Parathyroid adenoma (tissue), 2 donors: ENCODE results near the gene EGFL6.
A peak's percentile ranks its signal among the peaks of the same experiment; 100 is the strongest.

ENCODE experiments used
- H2AFZ ChIP-seq: fragments of 300-600 bp; sonication (generic); one replicate; pipeline ENCODE4 v1.7.0; 2017; ENCODE audit warnings: antibody characterized with exemption, mild to moderate bottlenecking
- H3K27ac ChIP-seq: fragments of 300-600 bp; sonication (generic); one replicate; pipeline ENCODE4 v1.7.0; 2017
- H3K27me3 ChIP-seq: fragments of 300-600 bp; sonication (generic); one replicate; pipeline ENCODE4 v1.7.0; 2017; ENCODE audit warnings: low read length; ENCODE audit not compliant: control insufficient read depth, insufficient read depth
- H3K36me3 ChIP-seq: fragments of 300-600 bp; sonication (generic); one replicate; pipeline ENCODE4 v1.7.0; 2017; ENCODE audit warnings: low read length; ENCODE audit not compliant: control insufficient read depth, insufficient read depth
- H3K4me1 ChIP-seq: fragments of 300-600 bp; sonication (generic); one replicate; pipeline ENCODE4 v1.7.0; 2017; ENCODE audit warnings: control low read depth
- H3K4me2 ChIP-seq: fragments of 300-600 bp; sonication (generic); one replicate; pipeline ENCODE4 v1.7.0; 2017; ENCODE audit warnings: low read length
- H3K4me3 ChIP-seq: fragments of 300-600 bp; sonication (generic); one replicate; pipeline ENCODE4 v1.7.0; 2017; ENCODE audit warnings: low read depth, low read length
- H3K79me2 ChIP-seq: fragments of 300-600 bp; sonication (generic); one replicate; pipeline ENCODE4 v1.7.0; 2017; ENCODE audit warnings: control low read depth
- H3K9ac ChIP-seq: fragments of 300-600 bp; sonication (generic); one replicate; pipeline ENCODE4 v1.7.0; 2017; ENCODE audit warnings: mild to moderate bottlenecking
- H3K9me3 ChIP-seq: fragments of 300-600 bp; sonication (generic); one replicate; pipeline ENCODE4 v1.7.0; 2017; ENCODE audit warnings: low read length; ENCODE audit not compliant: control insufficient read depth
- TF ChIP-seq, protein P1 (sequence below): fragments of 300-600 bp; sonication (generic); IDR thresholded peaks from one replicate; pipeline ENCODE4 v1.7.0; 2017; ENCODE audit warnings: antibody characterized with exemption, mild to moderate bottlenecking
- donor health status: primary hyperparathyroidism.

The EGFL6 gene

DNA sequence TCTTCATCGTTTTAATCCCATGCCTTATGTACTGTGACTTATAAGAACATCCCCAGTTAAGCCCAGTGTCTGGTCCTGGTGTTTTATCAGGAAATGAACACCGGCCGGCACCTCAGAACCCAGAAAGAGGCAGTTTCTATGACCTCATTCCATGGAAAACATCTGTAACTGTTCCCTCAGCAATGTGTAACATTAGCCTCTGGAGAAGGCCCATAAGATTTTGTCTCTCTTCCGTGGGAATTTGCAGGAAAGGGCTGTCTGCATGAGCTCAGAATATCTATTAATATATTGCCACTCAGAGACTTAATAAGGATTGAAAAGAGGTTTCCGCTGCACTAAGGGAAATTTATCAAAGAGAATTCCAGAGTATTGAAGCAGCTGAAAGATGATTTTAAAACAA is 80.4 kb downstream of the EGFL6 start:
- Histone ChIP-seq H3K36me3 (no peaks in the 10 kb centered on the region), H3K79me2 (no peaks in the 10 kb centered on the region), H3K27me3 (no peaks in the 10 kb centered on the region), H3K9me3 (no peaks in the 10 kb centered on the region), H2AFZ (no peak overlapping the region), H3K27ac (no peak overlapping the region), H3K9ac (no peak overlapping the region), H3K4me1 (peaks cover 4% of the 10 kb centered on the region), H3K4me3 (no peak overlapping the region), H3K4me2 (no peak overlapping the region)
- TF ChIP-seq, protein P1, sequence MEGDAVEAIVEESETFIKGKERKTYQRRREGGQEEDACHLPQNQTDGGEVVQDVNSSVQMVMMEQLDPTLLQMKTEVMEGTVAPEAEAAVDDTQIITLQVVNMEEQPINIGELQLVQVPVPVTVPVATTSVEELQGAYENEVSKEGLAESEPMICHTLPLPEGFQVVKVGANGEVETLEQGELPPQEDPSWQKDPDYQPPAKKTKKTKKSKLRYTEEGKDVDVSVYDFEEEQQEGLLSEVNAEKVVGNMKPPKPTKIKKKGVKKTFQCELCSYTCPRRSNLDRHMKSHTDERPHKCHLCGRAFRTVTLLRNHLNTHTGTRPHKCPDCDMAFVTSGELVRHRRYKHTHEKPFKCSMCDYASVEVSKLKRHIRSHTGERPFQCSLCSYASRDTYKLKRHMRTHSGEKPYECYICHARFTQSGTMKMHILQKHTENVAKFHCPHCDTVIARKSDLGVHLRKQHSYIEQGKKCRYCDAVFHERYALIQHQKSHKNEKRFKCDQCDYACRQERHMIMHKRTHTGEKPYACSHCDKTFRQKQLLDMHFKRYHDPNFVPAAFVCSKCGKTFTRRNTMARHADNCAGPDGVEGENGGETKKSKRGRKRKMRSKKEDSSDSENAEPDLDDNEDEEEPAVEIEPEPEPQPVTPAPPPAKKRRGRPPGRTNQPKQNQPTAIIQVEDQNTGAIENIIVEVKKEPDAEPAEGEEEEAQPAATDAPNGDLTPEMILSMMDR = no peak

DNA sequence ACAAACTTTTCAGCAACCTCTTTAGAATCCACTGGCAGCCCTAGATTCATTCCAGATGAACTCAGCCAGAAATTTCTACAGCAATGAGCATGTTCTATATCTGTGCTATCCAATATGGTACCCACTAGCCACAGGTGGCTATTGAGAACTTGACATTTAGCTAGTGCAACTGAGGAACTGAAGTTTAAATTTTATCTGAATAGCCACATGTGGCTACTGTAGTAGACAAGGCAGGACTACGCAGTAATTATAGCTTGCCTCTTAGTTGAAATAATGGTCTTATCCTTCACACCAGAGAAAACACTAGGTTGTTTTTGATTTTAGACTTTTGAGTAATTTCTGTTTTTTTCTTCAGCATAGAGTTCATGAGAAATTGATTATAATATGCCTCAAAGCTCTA is 80.9 kb downstream of the EGFL6 start:
- Histone ChIP-seq H3K79me2 (no peaks in the 10 kb centered on the region), H3K9me3 (no peaks in the 10 kb centered on the region), H3K4me2 (no peak overlapping the region), H3K27me3 (no peaks in the 10 kb centered on the region), H3K9ac (no peak overlapping the region), H3K4me1 (peaks cover 4% of the 10 kb centered on the region), H3K36me3 (no peaks in the 10 kb centered on the region), H3K4me3 (no peak overlapping the region), H3K27ac (no peak overlapping the region), H2AFZ (no peak overlapping the region)
- TF ChIP-seq, protein P1 = no peak

DNA sequence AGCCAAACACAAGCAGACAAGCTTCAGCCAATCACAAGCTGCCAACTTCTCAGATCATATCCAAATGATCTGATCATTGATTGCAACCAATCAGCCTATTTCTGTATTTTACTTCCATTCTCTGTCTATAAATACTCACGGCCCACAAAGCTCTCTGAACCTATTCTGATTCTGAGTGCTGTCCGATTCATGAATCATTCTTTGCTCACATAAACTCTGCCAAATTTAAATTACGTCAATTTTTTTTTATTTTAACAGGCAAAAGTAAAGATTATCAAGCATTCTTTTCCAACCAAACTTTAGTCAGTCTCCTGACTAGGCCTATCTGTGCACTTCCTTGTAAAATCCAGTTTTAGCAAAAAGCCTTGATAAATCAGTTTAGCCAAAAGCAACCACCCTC is 81.7 kb downstream of the EGFL6 start:
- Histone ChIP-seq H3K27me3 (no peaks in the 10 kb centered on the region), H3K9me3 (no peaks in the 10 kb centered on the region), H3K4me1 (peaks cover 4% of the 10 kb centered on the region), H3K9ac (no peak overlapping the region), H3K79me2 (no peaks in the 10 kb centered on the region), H3K27ac (no peak overlapping the region), H3K4me3 (no peak overlapping the region), H2AFZ (no peak overlapping the region), H3K36me3 (no peaks in the 10 kb centered on the region), H3K4me2 (no peak overlapping the region)
- TF ChIP-seq, protein P1 = no peak

DNA sequence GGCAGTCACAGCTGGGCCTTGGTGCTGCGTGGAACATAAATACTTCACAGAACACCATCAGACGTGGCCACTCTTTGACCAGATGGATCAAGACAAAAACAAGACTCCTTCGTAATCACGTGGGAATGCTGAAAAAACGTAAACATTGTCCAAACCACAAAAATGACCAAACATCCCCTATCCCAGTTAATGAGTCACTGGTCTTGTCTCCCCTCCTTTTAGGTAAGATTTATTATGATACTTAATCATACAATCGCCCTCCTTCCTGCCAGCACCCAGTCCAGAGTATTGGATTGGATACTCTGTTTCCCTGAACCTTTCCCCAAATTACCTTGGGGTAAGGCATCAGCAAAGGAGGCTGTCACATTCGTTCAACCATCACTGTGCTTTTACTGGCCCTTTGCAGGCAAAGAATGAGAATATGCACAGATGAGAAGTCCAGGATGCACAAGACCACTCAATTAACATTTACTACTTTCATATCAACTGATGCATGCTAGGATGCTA is 82.9 kb downstream of the EGFL6 start:
- H3K4me1 ChIP-seq = peaks cover 4% of the 10 kb centered on the region
- no peaks in the 10 kb centered on the region for H3K36me3 ChIP-seq
- no peaks in the 10 kb centered on the region for H3K9me3 ChIP-seq
- H3K27ac ChIP-seq = peak overlapping the region; percentile 13
- peak overlapping the region; percentile 54 for H3K4me2 ChIP-seq
- H3K9ac ChIP-seq = no peak overlapping the region
- peak overlapping the region; percentile 69 for H3K4me3 ChIP-seq
- H2AFZ ChIP-seq = peak overlapping the region; percentile 53
- no peaks in the 10 kb centered on the region for H3K79me2 ChIP-seq
- TF ChIP-seq, protein P1 = no peak
- H3K27me3 ChIP-seq = no peaks in the 10 kb centered on the region
